Stimulated activated CD8-positive, alpha-beta memory T cell treated with anti-CD3 and anti-CD28 coated beads, Interleukin-12 subunit alpha, Interleukin-12 subunit beta, amount 100 ng/mL, for 24 hours (primary cell): ENCODE data around the gene LMO2.
"Not testable (repeated sequence)": the region's sequence is repeated elsewhere in the genome, so short reads cannot be mapped to it uniquely, and the experiment has no call there.

Experiments used
- DNase-seq: peaks from one replicate; pipeline ENCODE4 v3.0.0-alpha.2; 2020; ENCODE audit errors: extremely low read depth

LMO2 gene

GRCh38 chr11:33861386-33861785 lies 30.5 kb downstream of the LMO2 start:
- no peak for DNase-seq

GRCh38 chr11:33860926-33861325 lies 30.9 kb downstream of the LMO2 start:
- DNase-seq: no peak

GRCh38 chr11:33859306-33859705 lies 32.6 kb downstream of the LMO2 start:
- no peak for DNase-seq

- DNase-seq: peak; percentile 43
These were observed 33.9 kb downstream of the LMO2 start for GRCh38 chr11:33857933-33858371.

- no peak for DNase-seq
These were observed 36.4 kb downstream of the LMO2 start for GRCh38 chr11:33855500-33855899.

- no peak for DNase-seq
These were observed 43.0 kb downstream of the LMO2 start for GRCh38 chr11:33848717-33849390.

GRCh38 chr11:33847251-33847650 lies 44.6 kb downstream of the LMO2 start:
- DNase-seq: no peak

- no peak for DNase-seq
These were observed 47.6 kb downstream of the LMO2 start for GRCh38 chr11:33844236-33844635.

- DNase-seq: no peak
These were observed 48.9 kb downstream of the LMO2 start for GRCh38 chr11:33843018-33843417.

- DNase-seq: no peak
These were observed 49.5 kb downstream of the LMO2 start for GRCh38 chr11:33842236-33842915.

GRCh38 chr11:33838234-33838633 lies 53.6 kb downstream of the LMO2 start:
- DNase-seq: not testable (repeated sequence)

GRCh38 chr11:33837334-33837733 lies 54.5 kb downstream of the LMO2 start:
- not testable (repeated sequence) for DNase-seq

- DNase-seq: no peak
These were observed 56.6 kb downstream of the LMO2 start for GRCh38 chr11:33835143-33835878.

- DNase-seq: no peak
These were observed 59.2 kb downstream of the LMO2 start for GRCh38 chr11:33832676-33833075.

GRCh38 chr11:33830903-33831648 lies 60.8 kb downstream of the LMO2 start:
- DNase-seq: no peak

- no peak for DNase-seq
These were observed 62.3 kb downstream of the LMO2 start for GRCh38 chr11:33829430-33830141.

GRCh38 chr11:33828604-33829429 lies 63.1 kb downstream of the LMO2 start:
- no peak for DNase-seq

- no peak for DNase-seq
These were observed 64.7 kb downstream of the LMO2 start for GRCh38 chr11:33827206-33827605.

- no peak for DNase-seq
These were observed 65.9 kb downstream of the LMO2 start for GRCh38 chr11:33825854-33826560.

GRCh38 chr11:33822981-33823380 lies 68.9 kb downstream of the LMO2 start:
- DNase-seq: not testable (repeated sequence)
